H1 (cell line): ENCODE measurements around the gene DSTN. TPM values are rescaled to one million over a fixed set of nuclear protein-coding genes. Genes with fewer than 3 reads are reported as not detected.

Experiments used
- ASH2L ChIP-seq: fragments of 200-600, 300-600 bp; sonication (generic); IDR thresholded peaks from one replicate; pipeline ENCODE4 v1.7.1; 2017; ENCODE audit warnings: low read length
- CEBPB ChIP-seq: IDR thresholded peaks from 2 replicates; pipeline ENCODE4 v1.6.1; 2012; ENCODE audit warnings: low read depth, low read length
- KDM4A ChIP-seq: IDR thresholded peaks from one replicate; pipeline ENCODE4 v1.7.1; 2012; ENCODE audit warnings: low read depth, mild to moderate bottlenecking, moderate library complexity, low read length, inconsistent platforms; ENCODE audit not compliant: severe bottlenecking
- MAFK ChIP-seq: IDR thresholded peaks from 2 replicates; pipeline ENCODE4 v1.6.1; 2012; ENCODE audit warnings: low read depth, mild to moderate bottlenecking, improper control_type of control experiment, low read length
- RAD21 ChIP-seq, 2 experiments: IDR thresholded peaks in 1 of 2; conservative IDR thresholded peaks in 1 of 2; 2 replicates each; pipeline ENCODE4 v1.6.1; 2011; ENCODE audit warnings: low read depth in 2 of 2, low read length in 2 of 2, improper control_type of control experiment in 1 of 2, inconsistent platforms in 1 of 2, mild to moderate bottlenecking in 1 of 2, moderate library complexity in 1 of 2
- SIN3A ChIP-seq, 2 experiments: IDR thresholded peaks in 1 of 2; conservative IDR thresholded peaks in 1 of 2; 2 replicates each; pipeline ENCODE4 v1.6.1; 2011 to 2012; ENCODE audit warnings: low read length in 2 of 2, improper control_type of control experiment in 1 of 2, low read depth in 1 of 2, mild to moderate bottlenecking in 1 of 2
- SIRT6 ChIP-seq: IDR thresholded peaks from one replicate; pipeline ENCODE4 v1.7.1; 2012; ENCODE audit warnings: low read length, inconsistent platforms
- TBP ChIP-seq: IDR thresholded peaks from 2 replicates; pipeline ENCODE4 v1.6.1; 2011; ENCODE audit warnings: low read depth, low read length, improper control_type of control experiment
- TCF12 ChIP-seq: IDR thresholded peaks from 2 replicates; pipeline ENCODE4 v1.6.1; 2011; ENCODE audit warnings: low read depth, mild to moderate bottlenecking, low read length
- polyA plus RNA-seq, 7 experiments: library from polyadenylated mRNA; depleted of rRNA in 3 of 7; stranded (reverse) in 5 of 7; unstranded in 2 of 7; fragments of >200 nt in 5 of 7; fragments of 200-250 nt in 2 of 7; gene quantifications; 1 replicate in 5 of 7; 2 replicates in 1 of 7; 4 replicates in 1 of 7; pipeline versions ENCODE4 v1.2.1 to v1.2.3, GENCODE V29; 2011 to 2013; ENCODE audit warnings: missing spikeins in 2 of 7, mixed read lengths in 2 of 7
- total RNA-seq: library from RNA; stranded (reverse); fragmentation: NEBNext Ultra II Directional; extraction: Animal tissue kit (Norgen Biotek cat#: 25700); gene quantifications from 2 replicates; pipeline ENCODE4 v1.2.1, GENCODE V29; 2021
- TF ChIP-seq, protein P1 (sequence below): IDR thresholded peaks from 2 replicates; pipeline ENCODE4 v1.6.1; 2012; ENCODE audit warnings: inconsistent platforms
- TF ChIP-seq, protein P2 (sequence below): IDR thresholded peaks from 2 replicates; pipeline ENCODE4 v1.6.1; 2011; ENCODE audit warnings: low read length, improper control_type of control experiment
- TF ChIP-seq, protein P3 (sequence below): IDR thresholded peaks from 2 replicates; pipeline ENCODE4 v1.6.1; 2012; ENCODE audit warnings: inconsistent platforms

DSTN gene
- total and polyA plus RNA-seq, 2 of the 8 experiments (the other 6 are each of a cell fraction or from before 2014, with no cell fraction given), result 43.3 to 208 TPM

DNA sequence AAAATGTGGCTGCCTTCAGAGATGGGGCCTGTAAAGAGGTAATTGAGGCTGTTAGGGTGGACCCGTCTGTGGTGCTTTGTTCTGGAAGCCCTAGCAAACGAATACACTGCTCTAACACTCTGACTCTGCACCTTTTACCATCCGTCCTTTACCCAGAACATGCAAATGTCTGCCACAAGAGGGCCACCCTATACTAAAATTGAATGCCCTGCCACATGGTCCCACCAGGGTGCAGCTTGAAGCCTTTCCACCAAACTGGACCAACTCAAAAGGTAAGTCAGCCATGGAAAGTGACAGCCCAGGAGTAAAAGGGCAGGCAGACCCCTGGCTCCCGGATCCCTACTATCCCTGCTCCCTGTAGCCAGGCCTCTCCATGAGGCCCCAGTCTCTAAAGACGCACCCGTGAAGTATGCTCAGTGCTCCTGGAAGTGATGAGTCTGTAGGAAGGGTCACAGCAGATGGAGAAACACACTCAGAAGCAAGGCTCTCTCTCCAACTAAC is 32.9 kb upstream of the DSTN start (continued):
- TF ChIP-seq, protein P1, sequence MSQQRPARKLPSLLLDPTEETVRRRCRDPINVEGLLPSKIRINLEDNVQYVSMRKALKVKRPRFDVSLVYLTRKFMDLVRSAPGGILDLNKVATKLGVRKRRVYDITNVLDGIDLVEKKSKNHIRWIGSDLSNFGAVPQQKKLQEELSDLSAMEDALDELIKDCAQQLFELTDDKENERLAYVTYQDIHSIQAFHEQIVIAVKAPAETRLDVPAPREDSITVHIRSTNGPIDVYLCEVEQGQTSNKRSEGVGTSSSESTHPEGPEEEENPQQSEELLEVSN, result peak; percentile 59; the same call in 1 of the 2 replicates
- TF ChIP-seq, protein P2, sequence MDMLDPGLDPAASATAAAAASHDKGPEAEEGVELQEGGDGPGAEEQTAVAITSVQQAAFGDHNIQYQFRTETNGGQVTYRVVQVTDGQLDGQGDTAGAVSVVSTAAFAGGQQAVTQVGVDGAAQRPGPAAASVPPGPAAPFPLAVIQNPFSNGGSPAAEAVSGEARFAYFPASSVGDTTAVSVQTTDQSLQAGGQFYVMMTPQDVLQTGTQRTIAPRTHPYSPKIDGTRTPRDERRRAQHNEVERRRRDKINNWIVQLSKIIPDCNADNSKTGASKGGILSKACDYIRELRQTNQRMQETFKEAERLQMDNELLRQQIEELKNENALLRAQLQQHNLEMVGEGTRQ, result no peak
- 0 out of 2 replicates have a peak, but pooled peaks have one; percentile 46 for TF ChIP-seq TCF12
- TF ChIP-seq SIN3A (conservative IDR thresholded peaks at IDR 0.05 in 1 of 2, IDR thresholded peaks at IDR 0.05 in 1 of 2; ENCODE audit: low read depth in 1 of 2, low read length in 2 of 2), result peak in 1 of 2 experiments; percentile 91; a peak in 2 of 4 replicates
- no peak for TF ChIP-seq CEBPB
- TF ChIP-seq, protein P3, sequence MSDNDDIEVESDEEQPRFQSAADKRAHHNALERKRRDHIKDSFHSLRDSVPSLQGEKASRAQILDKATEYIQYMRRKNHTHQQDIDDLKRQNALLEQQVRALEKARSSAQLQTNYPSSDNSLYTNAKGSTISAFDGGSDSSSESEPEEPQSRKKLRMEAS, result peak; percentile 99
- no peak for TF ChIP-seq KDM4A
- TF ChIP-seq SIRT6, result no peak
- no peak for TF ChIP-seq TBP
- peak; percentile 87 for TF ChIP-seq MAFK
- peak; percentile 23 for TF ChIP-seq ASH2L
- TF ChIP-seq RAD21 (IDR thresholded peaks at IDR 0.05 in 1 of 2, conservative IDR thresholded peaks at IDR 0.05 in 1 of 2; ENCODE audit: low read depth in 2 of 2, low read length in 2 of 2), result peak; percentile 97
